GM19193 (cell line): ENCODE data around the gene TMEM134.

Source experiments
- POLR2A ChIP-seq: IDR thresholded peaks from 4 replicates; pipeline ENCODE4 v1.6.1; 2011; ENCODE audit not compliant: insufficient read depth, insufficient read length; ENCODE audit errors: extremely low read depth

TMEM134 gene

GRCh38 chr11:67431346-67432249 lies 37.5 kb downstream of the TMEM134 start:
- peak; percentile 5 for TF ChIP-seq POLR2A

DNA sequence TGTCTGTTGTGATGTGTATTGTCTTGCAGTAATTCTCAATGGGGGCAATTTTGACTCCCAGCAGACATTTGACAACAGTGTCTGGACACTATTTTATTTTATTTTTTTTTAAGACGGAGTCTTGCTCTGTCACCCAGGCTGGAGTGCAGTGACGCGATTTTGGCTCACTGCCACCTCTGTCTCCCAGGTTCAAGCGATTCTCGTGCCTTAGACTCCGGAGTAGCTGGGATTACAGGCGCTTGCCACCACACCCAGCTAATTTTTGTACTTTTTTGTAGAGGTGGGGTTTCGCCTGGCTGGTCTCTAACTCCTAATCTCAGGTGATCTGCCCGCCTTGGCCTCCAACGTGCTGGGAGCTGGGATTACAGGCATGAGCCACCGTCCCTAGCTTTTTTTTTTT lies 39.3 kb downstream of the TMEM134 start:
- no peak for TF ChIP-seq POLR2A

DNA sequence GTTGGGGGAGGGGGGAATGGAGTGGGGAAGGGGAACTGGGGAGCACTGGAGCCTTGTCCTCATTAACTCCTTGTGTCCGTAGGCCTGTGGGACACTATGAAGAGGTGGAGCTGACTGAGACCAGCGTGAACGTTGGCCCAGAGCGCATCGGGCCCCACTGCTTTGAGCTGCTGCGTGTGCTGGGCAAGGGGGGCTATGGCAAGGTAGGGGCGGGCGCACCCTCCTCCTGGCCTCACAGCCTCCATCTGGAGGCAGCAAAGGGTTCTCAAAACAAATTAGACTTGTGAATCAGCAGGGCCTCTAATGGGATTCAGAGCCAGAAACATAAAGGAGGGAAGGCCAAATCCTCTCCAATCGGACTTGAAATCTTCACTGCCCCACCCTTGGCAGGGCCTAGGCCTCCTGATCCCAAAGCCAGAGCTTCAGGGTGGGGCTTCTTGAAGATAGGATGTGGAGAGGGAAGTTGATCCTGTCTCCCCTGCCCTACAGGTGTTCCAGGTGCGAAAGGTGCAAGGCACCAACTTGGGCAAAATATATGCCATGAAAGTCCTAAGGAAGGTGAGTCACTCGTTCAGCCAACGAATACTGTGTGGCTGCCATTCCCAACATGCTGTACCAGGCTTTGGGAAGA lies 39.9 kb downstream of the TMEM134 start:
- TF ChIP-seq POLR2A = no peak

DNA sequence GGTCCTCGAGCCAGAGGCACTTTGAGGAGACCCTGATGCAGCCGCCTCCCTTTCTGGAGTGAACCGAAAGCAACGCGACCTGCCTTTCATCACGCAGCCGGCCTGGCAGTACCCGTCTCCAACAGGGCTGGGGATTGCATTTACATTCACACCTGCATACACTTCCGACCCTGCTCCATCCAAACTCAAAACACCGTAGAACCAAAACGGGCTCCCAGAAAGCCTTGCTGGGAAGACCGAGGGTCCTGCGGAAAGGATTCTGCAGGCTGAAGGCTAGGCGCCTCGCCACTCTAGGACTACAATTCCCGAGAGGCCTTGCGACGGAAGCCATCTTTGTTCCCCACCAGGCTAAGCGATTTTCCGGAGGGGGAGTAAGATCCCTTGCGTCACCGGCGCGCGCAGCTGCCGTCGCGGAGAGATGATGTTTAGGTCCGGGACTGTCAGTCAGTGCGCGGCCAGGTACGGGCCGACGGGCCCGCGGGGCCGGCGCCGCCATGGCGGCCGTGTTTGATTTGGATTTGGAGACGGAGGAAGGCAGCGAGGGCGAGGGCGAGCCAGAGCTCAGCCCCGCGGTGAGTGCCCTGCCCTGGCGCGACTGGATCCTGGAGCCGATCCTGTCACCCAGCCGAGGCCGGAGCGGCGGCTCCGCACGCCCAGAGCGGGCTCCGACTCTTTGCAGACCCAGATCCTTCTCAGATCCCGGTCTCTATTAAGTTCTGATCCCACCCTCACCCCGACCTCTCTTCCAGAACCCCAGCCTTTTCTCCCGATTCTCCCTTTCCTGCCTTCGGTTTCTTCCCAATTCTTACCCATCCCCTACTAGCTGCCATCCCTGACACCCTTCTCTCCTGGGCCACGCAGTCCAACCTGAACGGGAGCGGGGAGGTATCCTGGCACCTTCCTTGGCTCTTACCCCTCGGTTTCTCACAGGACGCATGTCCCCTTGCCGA lies 40.7 kb downstream of the TMEM134 start, which contains the start of gene RPS6KB2:
TSS of gene RPS6KB2 (plus strand) at position 443 of the 950 bp plus-strand sequence. CDS start at position 495, 52 bp downstream.
- peak; percentile 91 for TF ChIP-seq POLR2A

GRCh38 chr11:67423891-67424613 lies 45.0 kb downstream of the TMEM134 start:
- TF ChIP-seq POLR2A = no peak

DNA sequence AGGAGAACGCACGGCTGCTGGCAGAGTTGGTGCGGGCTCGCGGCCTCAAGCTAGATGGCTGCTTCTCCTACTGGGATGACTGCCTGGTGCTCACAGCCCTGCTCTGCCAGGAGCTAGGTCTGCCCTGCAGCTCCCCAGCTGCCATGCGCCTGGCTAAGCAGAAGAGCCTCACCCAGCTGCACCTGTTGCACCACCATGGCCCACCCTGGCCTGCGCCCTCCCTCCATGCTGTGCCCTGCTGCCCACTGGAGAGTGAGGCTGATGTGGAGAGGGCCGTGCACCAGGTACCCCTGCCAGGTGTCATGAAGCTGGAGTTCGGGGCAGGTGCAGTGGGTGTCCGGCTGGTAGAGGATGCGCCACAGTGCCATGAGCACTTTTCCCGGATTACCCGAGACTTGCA lies 45.6 kb downstream of the TMEM134 start:
- no peak for TF ChIP-seq POLR2A

DNA sequence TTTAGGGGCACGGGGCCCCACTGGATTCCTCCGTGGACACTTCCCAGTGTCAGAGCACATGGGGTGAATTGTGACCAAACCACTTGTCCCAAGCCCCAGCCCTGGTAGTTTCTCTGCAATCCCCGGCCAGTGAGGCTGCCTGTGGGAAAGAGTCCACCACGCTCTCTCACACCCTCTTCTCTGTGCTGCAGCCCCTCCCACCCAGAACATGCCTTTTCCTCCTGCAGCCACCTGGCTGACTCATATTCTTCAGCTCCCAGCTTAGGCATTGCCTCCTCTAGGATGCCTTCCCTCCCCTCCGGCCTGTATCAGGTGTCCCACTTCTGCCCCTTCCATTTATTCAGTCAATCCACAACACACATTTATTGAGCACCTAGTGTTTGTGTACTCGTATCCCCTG lies 46.2 kb downstream of the TMEM134 start:
- no peak for TF ChIP-seq POLR2A

- TF ChIP-seq POLR2A = no peak
These were observed 47.5 kb downstream of the TMEM134 start for GRCh38 chr11:67421430-67422031.

GRCh38 chr11:67420646-67421429 lies 48.2 kb downstream of the TMEM134 start:
- no peak for TF ChIP-seq POLR2A

DNA sequence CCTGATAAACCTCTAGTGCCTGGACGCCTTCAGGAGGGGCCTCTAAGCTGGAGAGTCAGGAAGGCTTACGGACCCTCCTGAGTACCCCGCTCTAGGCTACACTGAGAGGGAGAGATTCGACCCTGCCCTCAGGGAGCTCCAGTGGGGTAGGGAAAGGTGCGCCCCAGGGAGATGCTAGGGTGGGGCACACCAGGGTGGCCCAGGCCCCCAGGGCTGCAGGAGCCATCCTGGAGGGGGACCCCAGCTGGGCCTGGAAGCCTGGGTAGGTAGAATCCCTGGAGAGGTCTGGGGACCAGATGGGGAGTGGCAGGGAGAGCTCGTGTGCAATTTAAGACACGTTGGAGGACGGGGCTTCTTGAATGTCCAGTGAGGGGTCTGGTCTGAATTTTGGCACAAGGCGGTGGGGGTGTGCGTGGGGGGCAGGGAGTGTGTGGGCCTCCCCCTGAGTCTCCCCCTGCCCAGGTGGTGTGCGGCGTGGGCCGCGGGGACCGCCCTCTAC lies 48.9 kb downstream of the TMEM134 start:
- no peak for TF ChIP-seq POLR2A

- no peak for TF ChIP-seq POLR2A
These were observed 49.6 kb downstream of the TMEM134 start for GRCh38 chr11:67419325-67420049.
